HG03460 (cell line): ENCODE measurements around the gene CACNG1.
"Not testable (repeated sequence)": the region's sequence is repeated elsewhere in the genome, so short reads cannot be mapped to it uniquely, and the experiment has no call there.

ENCODE experiments used
- ATAC-seq: cut with Tn5 transposase; IDR thresholded peaks from one replicate; pipeline ENCODE4 v1.9.1; 2021; ENCODE audit not compliant: unreplicated experiment

CACNG1 gene

DNA sequence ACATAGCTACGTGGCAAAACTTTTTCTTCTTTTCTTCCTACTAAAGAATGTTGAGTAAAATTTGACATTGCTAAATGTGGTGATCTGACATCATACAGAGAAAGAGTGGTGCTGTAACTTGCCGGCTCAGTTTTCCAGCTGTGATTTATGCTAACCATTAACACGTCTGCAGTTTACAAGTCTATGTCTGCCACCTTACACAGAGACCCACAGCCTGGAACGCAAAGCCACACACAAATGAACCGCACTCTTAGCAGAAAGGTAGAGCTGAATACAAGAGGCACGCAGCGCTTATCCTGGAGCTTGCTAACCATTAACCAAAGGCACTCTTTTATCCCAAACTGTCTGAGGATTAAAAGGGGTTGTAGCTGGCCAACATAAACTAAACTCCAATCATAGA lies 31.9 kb downstream of the CACNG1 start:
- no peak for ATAC-seq

DNA sequence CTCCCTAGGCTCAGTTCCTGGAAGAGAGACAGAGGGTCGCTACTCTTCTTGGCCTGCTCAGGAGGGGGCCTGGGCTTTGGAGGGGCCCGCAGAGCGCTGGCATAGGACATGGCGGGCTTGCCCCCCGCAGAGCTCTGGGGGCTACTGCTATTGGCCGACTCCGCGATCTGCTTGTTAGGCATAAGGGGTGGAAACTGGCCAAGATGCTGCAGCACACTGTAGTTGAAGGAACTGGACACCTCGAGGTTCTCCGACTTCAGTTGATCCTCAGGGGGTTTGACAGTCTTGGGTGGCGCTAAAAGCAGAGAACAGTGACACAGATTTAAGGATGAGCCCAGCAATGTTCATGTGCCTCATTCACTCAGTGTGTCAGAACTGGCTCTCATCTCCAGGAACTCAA lies 33.9 kb downstream of the CACNG1 start:
- ATAC-seq = no peak

DNA sequence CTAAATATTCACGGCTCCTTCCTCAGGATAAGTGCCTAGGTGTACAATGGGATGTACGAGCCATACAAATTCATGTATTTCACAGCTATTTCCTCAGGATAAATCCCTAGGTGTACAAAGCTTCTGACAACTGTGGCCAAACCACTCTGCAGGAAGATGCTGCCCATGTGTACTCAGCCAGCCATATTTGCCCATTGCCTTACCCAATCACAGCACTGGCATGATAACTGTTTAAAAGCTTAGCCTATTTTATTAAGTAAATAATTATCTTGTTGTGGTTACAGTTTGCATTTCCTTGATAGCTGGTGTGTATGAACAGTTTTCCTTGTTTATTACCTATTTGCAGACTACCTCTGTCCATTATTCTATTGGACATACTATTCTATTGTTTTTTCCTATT lies 35.1 kb downstream of the CACNG1 start:
- no peak for ATAC-seq

DNA sequence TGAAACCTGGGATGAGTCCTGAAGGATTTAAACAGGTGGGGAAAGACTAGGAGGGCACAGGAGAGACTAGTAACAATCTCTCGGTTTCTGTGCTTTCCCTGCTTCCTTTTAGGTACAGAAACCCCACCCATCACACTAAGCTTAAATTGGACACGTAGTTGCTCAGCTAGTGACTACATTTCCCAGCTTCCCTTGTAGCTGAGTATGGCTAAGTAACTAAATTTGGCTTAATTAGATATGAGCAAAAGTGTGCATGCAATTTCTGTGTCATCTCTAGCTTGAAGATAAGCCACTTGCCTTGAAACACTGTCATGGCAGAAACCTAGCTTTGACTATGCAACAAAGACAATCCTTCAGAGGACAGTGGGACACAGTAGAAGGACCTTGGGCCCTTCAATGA lies 36.5 kb downstream of the CACNG1 start:
- ATAC-seq = no peak

DNA sequence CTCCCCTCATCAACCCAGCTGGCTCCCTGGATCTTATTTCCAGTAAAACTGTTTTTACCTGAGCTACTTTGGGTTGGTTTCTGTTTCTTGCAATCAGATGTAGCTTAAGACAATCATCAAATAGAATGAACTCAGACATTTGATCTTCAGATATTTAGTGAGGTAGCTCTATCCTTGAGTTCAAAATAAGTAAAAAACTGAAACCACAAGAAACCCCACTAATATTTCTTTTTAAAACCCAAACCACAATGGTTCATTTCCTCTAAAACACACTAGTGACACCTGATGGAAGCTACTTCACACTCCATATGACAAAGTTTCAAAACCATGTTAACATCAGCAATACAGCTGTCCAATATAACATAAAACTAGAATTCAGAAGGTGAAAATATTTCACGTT lies 37.8 kb downstream of the CACNG1 start:
- ATAC-seq = peak; percentile 83

DNA sequence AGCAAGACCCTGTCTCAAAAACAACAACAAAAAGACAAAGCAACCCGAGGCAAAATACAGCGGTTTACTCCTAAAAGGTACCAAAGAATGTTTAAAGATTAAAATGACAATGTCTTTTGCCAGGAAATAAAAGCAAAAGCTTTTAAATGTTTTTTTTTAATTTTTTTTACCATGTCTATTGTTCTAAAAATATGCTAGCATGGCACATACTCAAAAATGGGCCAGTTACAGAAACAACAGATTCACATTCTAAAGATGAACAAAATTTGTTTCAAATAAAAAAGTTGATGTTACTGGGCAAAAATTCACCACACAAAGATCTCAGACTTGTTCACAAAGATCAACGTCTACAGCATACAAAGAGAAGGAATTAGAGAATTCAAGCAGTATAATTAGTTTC lies 41.1 kb downstream of the CACNG1 start:
- no peak for ATAC-seq

DNA sequence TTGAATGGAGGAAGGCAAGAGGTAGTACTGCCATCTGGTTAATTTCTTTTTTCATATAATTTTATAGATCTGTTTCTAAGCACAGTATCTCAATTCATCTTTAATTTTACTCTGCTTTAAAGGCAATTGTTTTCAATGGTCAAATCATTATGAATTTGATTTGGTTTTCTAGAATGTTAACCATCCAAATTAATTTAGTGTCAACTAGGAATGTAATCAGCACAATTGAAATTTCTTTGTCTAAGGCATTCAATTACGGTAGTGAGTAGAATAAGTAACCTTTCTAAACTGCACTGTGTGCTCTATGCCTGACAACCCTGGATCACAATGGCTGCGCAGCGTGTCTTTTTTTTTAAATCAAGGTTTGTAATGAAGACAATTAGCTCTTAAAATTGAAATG lies 44.3 kb downstream of the CACNG1 start:
- no peak for ATAC-seq

DNA sequence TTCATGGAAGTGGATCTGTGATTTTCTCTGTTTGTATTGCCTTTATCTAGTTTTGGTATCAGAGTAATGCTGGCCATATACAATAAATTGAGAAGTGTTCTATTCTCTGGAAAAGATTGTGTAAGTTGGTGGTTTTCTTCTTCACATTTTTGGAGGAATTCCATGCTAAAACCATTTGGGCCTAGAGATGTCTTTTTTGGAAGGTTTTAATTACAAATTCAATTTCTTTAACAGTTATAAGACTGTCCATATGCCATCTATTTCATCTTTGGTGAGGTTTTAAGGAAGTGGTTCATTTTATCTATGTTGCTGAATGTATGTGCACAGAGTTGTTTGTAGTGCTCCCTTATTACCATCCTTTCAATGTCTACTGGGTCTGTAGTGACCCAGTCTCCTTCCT lies 46.0 kb downstream of the CACNG1 start:
- no peak for ATAC-seq

DNA sequence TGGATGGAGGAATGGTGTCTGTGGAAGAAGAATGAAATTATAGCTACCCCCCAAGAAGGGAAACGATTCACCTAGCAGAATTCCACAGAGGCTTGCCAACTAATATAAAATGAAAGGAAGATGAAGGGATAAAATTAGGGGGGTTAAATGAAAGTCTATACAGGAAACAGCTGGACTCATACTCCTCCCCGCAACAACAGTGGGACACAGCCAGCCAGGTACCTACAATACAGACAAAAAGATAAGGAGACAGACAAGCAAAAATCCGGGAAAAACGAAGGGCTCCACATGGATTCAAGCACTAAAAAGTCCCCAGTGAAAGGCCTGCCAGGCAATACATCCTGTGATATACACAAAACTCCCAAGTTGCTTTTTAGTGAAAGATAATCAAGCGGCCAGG lies 47.9 kb downstream of the CACNG1 start:
- no peak for ATAC-seq

DNA sequence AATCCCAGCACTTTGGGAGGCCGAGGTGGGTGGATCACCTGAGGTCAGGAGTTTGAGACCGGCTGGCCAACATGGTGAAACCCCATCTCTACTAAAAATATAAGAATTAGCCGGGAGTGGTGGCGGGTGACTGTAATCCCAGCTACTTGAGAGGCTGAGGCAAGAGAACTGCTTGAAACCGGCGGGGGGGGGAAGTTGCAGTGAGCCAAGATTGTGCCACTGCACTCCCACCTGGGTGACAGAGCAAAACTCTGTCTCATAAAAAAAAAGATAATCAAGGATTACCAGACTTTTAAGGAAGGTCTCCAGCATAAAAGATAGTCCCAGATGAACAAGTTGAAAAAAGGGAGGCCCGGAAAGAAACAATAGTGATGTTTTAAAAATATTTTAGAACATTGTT lies 48.4 kb downstream of the CACNG1 start:
- ATAC-seq = not testable (repeated sequence)

DNA sequence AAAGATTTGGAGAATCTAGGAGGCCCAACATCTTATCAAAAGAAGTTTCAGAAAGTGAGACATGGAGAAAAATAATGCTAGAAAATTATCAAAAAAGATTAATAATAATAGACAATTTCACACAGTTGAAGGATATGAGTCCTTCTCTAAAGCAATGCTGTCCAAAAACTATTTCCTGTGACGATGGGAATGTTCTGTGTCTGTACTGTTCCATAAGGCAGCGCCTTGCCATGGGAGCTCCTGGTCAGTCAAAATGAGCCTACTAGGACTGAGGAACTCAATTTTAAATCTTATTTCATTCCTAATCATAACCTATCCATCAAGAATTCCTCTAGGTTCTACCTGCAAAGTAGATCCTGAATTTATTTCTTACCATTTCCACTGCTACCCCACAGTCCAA lies 49.0 kb downstream of the CACNG1 start:
- no peak for ATAC-seq

DNA sequence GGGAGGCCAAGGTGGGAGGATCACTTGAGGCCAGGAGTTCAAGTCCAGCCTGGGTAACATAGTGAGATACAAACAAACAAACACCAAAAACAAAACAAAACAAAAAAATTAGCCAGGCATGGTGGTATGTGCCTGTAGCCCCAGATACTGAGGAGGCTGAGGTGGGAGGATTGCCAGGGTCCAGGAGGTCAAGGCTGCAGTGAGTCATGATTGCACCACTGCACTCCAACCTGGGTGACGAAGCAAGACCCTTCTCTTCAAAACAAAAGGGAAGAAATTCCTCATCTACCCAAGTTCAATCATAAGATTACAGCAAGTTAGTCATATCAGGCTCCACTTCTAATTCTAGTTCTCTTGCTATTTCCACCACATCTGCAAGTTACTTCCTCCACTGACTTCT lies 50.9 kb downstream of the CACNG1 start:
- ATAC-seq = not testable (repeated sequence)

DNA sequence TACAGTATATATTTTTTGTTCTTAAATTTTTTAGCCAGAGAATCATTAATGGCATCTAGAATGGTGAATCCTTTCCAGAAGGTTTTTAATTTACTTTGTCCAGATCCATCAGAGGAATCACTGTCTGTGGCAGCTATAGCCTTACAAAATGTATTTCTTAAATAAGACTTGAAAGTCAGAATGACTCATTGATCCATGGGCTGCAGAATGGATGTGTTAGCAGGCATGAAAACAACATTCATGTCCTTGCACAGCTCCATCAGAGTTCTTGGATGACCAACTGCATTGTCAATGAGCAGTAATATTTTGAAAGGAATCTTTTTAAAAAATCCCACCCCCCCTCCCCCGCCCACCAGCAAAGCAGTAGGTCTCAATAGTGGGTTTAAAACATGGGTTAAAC lies 51.4 kb downstream of the CACNG1 start:
- no peak for ATAC-seq

DNA sequence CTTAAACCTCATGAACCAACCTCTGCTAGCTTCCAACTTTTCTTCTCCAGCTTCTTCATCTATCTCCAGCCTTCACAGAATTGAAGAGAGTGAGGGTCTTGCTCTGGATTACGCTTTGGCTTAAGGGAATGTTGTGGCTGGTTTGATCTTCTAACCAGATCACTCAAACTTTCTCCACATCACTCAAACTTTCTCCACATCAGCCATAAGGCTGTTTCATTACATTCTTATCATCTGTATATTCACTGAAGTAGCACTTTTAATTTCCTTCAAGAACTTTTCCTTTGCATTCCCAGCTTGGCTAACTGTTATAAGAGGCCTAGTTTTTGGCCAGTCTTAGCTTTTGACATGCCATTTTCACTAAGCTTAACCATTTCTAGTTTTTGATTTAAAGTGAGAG lies 52.3 kb downstream of the CACNG1 start:
- no peak for ATAC-seq

DNA sequence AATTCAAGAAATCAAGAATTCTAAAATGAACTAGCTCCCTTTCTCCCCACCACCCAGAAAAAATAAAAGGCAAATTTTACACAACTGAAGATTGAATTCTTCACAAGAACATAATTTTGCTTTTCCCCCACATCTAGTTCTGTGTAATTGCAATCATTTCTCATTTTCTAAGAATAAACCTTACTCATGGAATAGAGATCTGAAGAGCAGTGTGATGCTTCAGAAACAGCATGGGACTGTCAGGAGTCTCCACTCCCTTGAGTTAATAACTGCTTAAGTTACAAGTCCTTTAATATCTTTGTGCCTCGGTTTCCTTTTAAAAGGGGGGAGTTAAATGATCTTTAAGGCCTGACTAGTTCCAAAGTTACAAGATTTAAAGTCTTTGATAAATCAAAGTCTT lies 53.7 kb downstream of the CACNG1 start:
- ATAC-seq = no peak

DNA sequence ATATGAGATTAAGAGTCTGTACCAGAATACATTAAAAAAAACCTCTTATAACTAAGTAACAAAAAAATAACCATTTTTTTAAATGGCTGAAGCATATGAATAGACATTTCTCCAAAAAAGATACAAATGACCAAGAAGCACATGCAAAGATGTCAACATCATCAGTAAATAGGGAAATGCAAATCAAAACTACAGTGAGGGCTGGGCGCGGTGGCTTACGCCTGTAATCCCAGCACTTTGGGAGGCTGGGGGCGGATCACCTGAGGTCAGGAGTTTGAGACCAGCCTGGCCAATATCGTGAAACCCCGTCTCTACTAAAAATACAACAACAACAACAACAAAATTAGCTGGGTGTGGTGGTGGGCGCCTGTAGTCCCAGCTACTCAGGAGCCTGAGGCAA lies 60.3 kb downstream of the CACNG1 start:
- not testable (repeated sequence) for ATAC-seq

DNA sequence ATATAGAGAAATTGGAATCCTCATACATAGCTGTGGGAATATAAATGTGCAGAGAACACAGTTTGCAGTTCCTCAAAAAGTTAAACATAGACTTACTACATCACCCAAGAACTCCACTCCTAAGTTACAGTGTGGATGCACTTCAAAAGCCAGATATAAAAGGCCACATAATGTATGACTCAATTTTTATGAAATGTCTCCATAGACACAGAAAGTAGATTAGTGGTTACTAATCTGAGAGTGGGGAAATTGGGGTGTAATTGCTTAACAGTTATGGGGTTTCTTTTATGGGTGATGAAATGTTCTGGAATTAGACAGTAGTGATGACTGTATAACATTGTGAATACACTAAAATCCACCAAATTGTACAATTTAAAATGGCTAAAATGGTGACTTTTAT lies 60.9 kb downstream of the CACNG1 start:
- ATAC-seq = no peak
